ENCODE measurements around the gene MPRIP. TPM values are rescaled to one million over a fixed set of nuclear protein-coding genes. Genes with fewer than 3 reads are reported as not detected.

Gene MPRIP
- polyA plus RNA-seq, 1 of the 3 experiments (the other 2 are of a cell fraction): 64.4 TPM

- H3K4me1 ChIP-seq (ENCODE audit: control insufficient read depth in 1 of 2, insufficient read depth in 2 of 2, low read depth in 1 of 2, low read length in 1 of 2): no peaks in the 10 kb centered on the region
- no peaks in the 10 kb centered on the region for H4K20me1 ChIP-seq (ENCODE audit: insufficient read depth)
- H2AFZ ChIP-seq (ENCODE audit: low read depth): no peak overlapping the region
- H3K36me3 ChIP-seq (replicated peaks in 1 of 2; ENCODE audit: control insufficient read depth in 1 of 2, insufficient read depth in 2 of 2, low read length in 1 of 2): peaks cover 16 to 87% of the 10 kb centered on the region in 2 experiments
- ChIA-PET CTCF (interaction anchor here (1.1 kb wide), 1 partner anchor 173 kb away, joined by 4 read pairs; no protein-coding TSS in a partner anchor), POLR2A (no interaction called here)
- no peak for TF ChIP-seq FOXM1 (IDR thresholded peaks at IDR 0.05; ENCODE audit: low read depth)
- no peak for TF ChIP-seq RFX5 (IDR thresholded peaks at IDR 0.05; ENCODE audit: low read length)
- no peak for TF ChIP-seq ZBTB33 (IDR thresholded peaks at IDR 0.05; ENCODE audit: borderline replicate concordance, low read depth)
- H3K27ac ChIP-seq (ENCODE audit: low read depth in 2 of 2, low read length in 1 of 2): no peak overlapping the region
- H3K9me3 ChIP-seq: no peaks in the 10 kb centered on the region
- H3K9me2 ChIP-seq: no peaks in the 10 kb centered on the region
- H3K4me3 ChIP-seq (ENCODE audit: low read depth in 2 of 2, low read length in 1 of 2): no peak overlapping the region
- 93% methylated on average over 7 of the region's 7 CpGs for WGBS (ENCODE audit: low lambda C conversion rate)
- no peak overlapping the region for H3K4me2 ChIP-seq
- no peaks in the 10 kb centered on the region for H3K79me2 ChIP-seq (ENCODE audit: insufficient read depth)
- H3K27me3 ChIP-seq (ENCODE audit: insufficient read depth): no peaks in the 10 kb centered on the region
- no peak for DNase-seq
- H3K9ac ChIP-seq: no peak overlapping the region
- H3F3A ChIP-seq (replicated peaks; ENCODE audit: insufficient read depth): no peaks in the 10 kb centered on the region
These were observed 128.9 kb downstream of the MPRIP start for GRCh38 chr17:17171186-17171585.

GRCh38 chr17:17172001-17172939 is 130.0 kb downstream of the MPRIP start:
- POLR2A ChIA-PET: no interaction called here
- H3K4me3 ChIP-seq (ENCODE audit: low read depth in 2 of 2, low read length in 1 of 2): no peak overlapping the region

More at GRCh38 chr17:17172001-17172939, 130.0 kb downstream of the MPRIP start:
- Histone ChIP-seq H3K4me2 (no peak overlapping the region), H3K27me3 (ENCODE audit: insufficient read depth) (no peaks in the 10 kb centered on the region), H3K27ac (ENCODE audit: low read depth in 2 of 2, low read length in 1 of 2) (no peak overlapping the region), H2AFZ (ENCODE audit: low read depth) (no peak overlapping the region), H3K9me3 (no peaks in the 10 kb centered on the region), H3K9me2 (no peaks in the 10 kb centered on the region), H3K9ac (no peak overlapping the region), H4K20me1 (ENCODE audit: insufficient read depth) (no peaks in the 10 kb centered on the region), H3K4me1 (ENCODE audit: control insufficient read depth in 1 of 2, insufficient read depth in 2 of 2, low read depth in 1 of 2, low read length in 1 of 2) (no peaks in the 10 kb centered on the region), H3K79me2 (ENCODE audit: insufficient read depth) (no peaks in the 10 kb centered on the region), H3F3A (replicated peaks; ENCODE audit: insufficient read depth) (no peaks in the 10 kb centered on the region), H3K36me3 (replicated peaks in 1 of 2; ENCODE audit: control insufficient read depth in 1 of 2, insufficient read depth in 2 of 2, low read length in 1 of 2) (peaks cover 19 to 87% of the 10 kb centered on the region in 2 experiments)
- CTCF ChIA-PET: interaction anchor here (0.7 to 1.4 kb wide), 2 partner anchors 31 to 175 kb away, joined by 3 to 6 read pairs; no protein-coding TSS in a partner anchor
- no peak for TF ChIP-seq TCF12 (IDR thresholded peaks at IDR 0.05)
- no peak for TF ChIP-seq USF2 (IDR thresholded peaks at IDR 0.05; ENCODE audit: borderline replicate concordance, low read depth, low read length)
- no peak for TF ChIP-seq RCOR1 (IDR thresholded peaks at IDR 0.05; ENCODE audit: low read length)
- TF ChIP-seq POLR2AphosphoS5 (IDR thresholded peaks at IDR 0.05; ENCODE audit: low read depth, low read length): no peak
- no peak for TF ChIP-seq TAF1 (IDR thresholded peaks at IDR 0.05; ENCODE audit: borderline replicate concordance, low read depth, low read length)
- TF ChIP-seq SMC3 (IDR thresholded peaks at IDR 0.05; ENCODE audit: low read depth, low read length): no peak
- DNase-seq: no peak
- whole genome bisulfite sequencing (ENCODE audit: low lambda C conversion rate): 90% methylated on average over 19 of the region's 26 CpGs
